Measurements from ENCODE around the gene STK32C.

STK32C gene

DNA sequence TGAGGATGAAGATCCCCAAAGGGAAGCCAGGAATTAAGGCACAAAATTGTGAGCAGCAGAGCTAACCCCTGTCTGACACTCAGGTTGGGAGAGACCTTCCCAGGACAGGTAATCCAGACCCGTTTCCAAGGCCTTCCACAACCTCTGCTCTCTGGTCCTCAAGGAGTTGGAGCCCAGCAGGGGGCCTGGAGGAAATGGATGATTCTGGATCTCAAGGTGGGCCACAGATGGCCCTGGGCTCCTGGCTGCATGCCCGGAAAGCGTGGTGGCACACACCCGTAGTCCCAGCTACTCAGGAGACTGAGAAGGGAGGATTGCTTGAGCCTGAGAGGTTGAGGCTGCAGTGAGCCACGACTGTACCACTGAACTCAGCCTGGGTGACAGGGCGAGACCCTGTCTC, 78.7 kb downstream of the STK32C start:
- no peak overlapping the region for H3K27ac ChIP-seq (replicated peaks)
- peaks cover 3% of the 10 kb centered on the region for H3K27me3 ChIP-seq (ENCODE audit: insufficient read depth, poor library complexity, severe bottlenecking)
- H3K4me3 ChIP-seq (replicated peaks; ENCODE audit: insufficient read depth, low read length) = no peak overlapping the region
- DNase-seq (ENCODE audit: low read depth in 1 of 2, low spot score in 1 of 2) = no peak
- TF ChIP-seq, protein P1, sequence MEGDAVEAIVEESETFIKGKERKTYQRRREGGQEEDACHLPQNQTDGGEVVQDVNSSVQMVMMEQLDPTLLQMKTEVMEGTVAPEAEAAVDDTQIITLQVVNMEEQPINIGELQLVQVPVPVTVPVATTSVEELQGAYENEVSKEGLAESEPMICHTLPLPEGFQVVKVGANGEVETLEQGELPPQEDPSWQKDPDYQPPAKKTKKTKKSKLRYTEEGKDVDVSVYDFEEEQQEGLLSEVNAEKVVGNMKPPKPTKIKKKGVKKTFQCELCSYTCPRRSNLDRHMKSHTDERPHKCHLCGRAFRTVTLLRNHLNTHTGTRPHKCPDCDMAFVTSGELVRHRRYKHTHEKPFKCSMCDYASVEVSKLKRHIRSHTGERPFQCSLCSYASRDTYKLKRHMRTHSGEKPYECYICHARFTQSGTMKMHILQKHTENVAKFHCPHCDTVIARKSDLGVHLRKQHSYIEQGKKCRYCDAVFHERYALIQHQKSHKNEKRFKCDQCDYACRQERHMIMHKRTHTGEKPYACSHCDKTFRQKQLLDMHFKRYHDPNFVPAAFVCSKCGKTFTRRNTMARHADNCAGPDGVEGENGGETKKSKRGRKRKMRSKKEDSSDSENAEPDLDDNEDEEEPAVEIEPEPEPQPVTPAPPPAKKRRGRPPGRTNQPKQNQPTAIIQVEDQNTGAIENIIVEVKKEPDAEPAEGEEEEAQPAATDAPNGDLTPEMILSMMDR (IDR thresholded peaks at IDR 0.05; ENCODE audit: insufficient read depth, low read length) = no peak
- TF ChIP-seq GABPA (IDR thresholded peaks at IDR 0.05; ENCODE audit: low read depth) (no peak), POLR2AphosphoS5 (IDR thresholded peaks at IDR 0.05; ENCODE audit: low read depth) (no peak), SPI1 (IDR thresholded peaks at IDR 0.05; ENCODE audit: borderline replicate concordance, low read depth) (no peak)
- TF ChIP-seq, protein P2, sequence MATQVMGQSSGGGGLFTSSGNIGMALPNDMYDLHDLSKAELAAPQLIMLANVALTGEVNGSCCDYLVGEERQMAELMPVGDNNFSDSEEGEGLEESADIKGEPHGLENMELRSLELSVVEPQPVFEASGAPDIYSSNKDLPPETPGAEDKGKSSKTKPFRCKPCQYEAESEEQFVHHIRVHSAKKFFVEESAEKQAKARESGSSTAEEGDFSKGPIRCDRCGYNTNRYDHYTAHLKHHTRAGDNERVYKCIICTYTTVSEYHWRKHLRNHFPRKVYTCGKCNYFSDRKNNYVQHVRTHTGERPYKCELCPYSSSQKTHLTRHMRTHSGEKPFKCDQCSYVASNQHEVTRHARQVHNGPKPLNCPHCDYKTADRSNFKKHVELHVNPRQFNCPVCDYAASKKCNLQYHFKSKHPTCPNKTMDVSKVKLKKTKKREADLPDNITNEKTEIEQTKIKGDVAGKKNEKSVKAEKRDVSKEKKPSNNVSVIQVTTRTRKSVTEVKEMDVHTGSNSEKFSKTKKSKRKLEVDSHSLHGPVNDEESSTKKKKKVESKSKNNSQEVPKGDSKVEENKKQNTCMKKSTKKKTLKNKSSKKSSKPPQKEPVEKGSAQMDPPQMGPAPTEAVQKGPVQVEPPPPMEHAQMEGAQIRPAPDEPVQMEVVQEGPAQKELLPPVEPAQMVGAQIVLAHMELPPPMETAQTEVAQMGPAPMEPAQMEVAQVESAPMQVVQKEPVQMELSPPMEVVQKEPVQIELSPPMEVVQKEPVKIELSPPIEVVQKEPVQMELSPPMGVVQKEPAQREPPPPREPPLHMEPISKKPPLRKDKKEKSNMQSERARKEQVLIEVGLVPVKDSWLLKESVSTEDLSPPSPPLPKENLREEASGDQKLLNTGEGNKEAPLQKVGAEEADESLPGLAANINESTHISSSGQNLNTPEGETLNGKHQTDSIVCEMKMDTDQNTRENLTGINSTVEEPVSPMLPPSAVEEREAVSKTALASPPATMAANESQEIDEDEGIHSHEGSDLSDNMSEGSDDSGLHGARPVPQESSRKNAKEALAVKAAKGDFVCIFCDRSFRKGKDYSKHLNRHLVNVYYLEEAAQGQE (IDR thresholded peaks at IDR 0.05; ENCODE audit: insufficient replicate concordance, low read depth) = no peak

DNA sequence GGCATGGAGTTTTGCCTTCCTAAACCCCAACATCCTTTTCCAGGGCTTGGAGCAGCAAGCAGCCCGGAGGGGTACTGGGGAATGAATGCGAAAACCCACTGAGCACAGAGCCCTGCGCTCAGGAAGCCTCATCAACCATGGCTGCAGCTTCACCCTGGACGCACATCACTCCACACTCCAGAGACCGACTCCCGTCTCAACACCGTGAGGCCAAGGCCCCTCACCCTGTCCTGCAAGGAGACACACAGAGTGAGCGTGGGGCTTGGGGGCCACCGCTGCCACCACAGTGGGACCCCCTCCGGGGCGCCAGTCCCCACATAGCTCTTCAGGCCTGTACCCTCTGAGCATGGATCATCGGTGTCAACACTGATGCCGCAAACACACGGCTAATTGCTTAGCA, 79.1 kb downstream of the STK32C start:
- H3K27ac ChIP-seq (replicated peaks) = no peak overlapping the region
- no peak overlapping the region for H3K4me3 ChIP-seq (replicated peaks; ENCODE audit: insufficient read depth, low read length)
- H3K27me3 ChIP-seq (ENCODE audit: insufficient read depth, poor library complexity, severe bottlenecking) = peaks cover 3% of the 10 kb centered on the region
- no peak for TF ChIP-seq POLR2AphosphoS5 (IDR thresholded peaks at IDR 0.05; ENCODE audit: low read depth)
- TF ChIP-seq SPI1 (IDR thresholded peaks at IDR 0.05; ENCODE audit: borderline replicate concordance, low read depth) = no peak
- TF ChIP-seq, protein P2 (IDR thresholded peaks at IDR 0.05; ENCODE audit: insufficient replicate concordance, low read depth) = no peak
- TF ChIP-seq, protein P1 (IDR thresholded peaks at IDR 0.05; ENCODE audit: insufficient read depth, low read length) = no peak
- TF ChIP-seq GABPA (IDR thresholded peaks at IDR 0.05; ENCODE audit: low read depth) = no peak
- no peak for DNase-seq (ENCODE audit: low read depth in 1 of 2, low spot score in 1 of 2)

DNA sequence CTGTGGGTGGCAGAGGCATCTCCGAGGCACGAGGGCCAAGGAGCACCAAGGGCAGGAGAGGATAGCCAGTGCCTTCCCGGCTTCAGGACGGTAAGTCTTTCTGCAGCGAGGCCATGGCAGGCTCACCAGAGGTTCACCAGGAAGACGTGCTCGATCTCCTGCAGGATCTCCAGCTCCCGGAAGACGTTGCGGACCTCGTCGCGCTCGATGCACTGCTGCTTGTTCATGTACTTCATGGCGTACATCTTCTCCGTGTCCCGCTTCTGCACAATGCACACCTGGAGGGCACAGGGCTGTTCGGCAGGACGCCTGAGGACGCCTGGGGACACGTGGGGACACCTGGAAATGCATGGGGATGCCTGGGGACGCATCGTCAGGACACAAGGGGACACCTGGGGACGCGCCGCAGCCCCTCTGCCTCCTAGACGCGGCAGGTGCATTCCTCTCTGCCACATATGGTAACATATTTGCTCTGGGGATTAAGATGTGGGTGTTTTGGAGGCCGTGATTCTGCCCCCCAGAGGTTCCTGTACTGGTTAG, 79.8 kb downstream of the STK32C start:
- Histone ChIP-seq H3K27me3 (ENCODE audit: insufficient read depth, poor library complexity, severe bottlenecking) (peaks cover 3% of the 10 kb centered on the region), H3K4me3 (replicated peaks; ENCODE audit: insufficient read depth, low read length) (no peak overlapping the region), H3K27ac (replicated peaks) (no peak overlapping the region)
- no peak for TF ChIP-seq GABPA (IDR thresholded peaks at IDR 0.05; ENCODE audit: low read depth)
- TF ChIP-seq, protein P1 (IDR thresholded peaks at IDR 0.05; ENCODE audit: insufficient read depth, low read length) = no peak
- no peak for TF ChIP-seq POLR2AphosphoS5 (IDR thresholded peaks at IDR 0.05; ENCODE audit: low read depth)
- TF ChIP-seq, protein P2 (IDR thresholded peaks at IDR 0.05; ENCODE audit: insufficient replicate concordance, low read depth) = no peak
- TF ChIP-seq SPI1 (IDR thresholded peaks at IDR 0.05; ENCODE audit: borderline replicate concordance, low read depth) = no peak
- DNase-seq (ENCODE audit: low read depth in 1 of 2, low spot score in 1 of 2) = no peak
